Adrenal gland (tissue), 5 donors: ENCODE data around the gene ANKRD30B.

Experiments used
- CTCF ChIP-seq, 6 experiments: fragments of 450-650 bp in 4 of 6; fragments of 200-600 bp in 2 of 6; sonication (generic) in 1 of 6; IDR thresholded peaks; 1 replicate in 5 of 6; 2 replicates in 1 of 6; pipeline versions ENCODE4 v1.5.1 to v1.8.0; 2016 to 2021; ENCODE audit warnings: antibody characterized with exemption in 6 of 6, mild to moderate bottlenecking in 2 of 6, moderate library complexity in 1 of 6
- POLR2A ChIP-seq, 2 donors: fragments of 450-650 bp; IDR thresholded peaks; one replicate each; pipeline ENCODE4 v1.6.1; 2017; ENCODE audit warnings: antibody characterized with exemption in 2 of 2, mild to moderate bottlenecking in 2 of 2, moderate library complexity in 1 of 2
- donor health status: DM: no; HTN: no; CAD: no.

- TF ChIP-seq POLR2A (IDR thresholded peaks at IDR 0.05) (no peak), CTCF (IDR thresholded peaks at IDR 0.05) (no peak)
Observed at GRCh38 chr18:14746897-14747296, 1.1 kb upstream of the ANKRD30B start.
